Measurements from ENCODE around the gene PDK2.
A peak's percentile ranks its signal among the peaks of the same experiment; 100 is the strongest.

PDK2 gene

GRCh38 chr17:50081757-50082156 is 13.4 kb upstream of the PDK2 start:
- H3K4me1 ChIP-seq (ENCODE audit: low read length), result peaks cover 40% of the 10 kb centered on the region
- no peak overlapping the region for H3K9ac ChIP-seq (ENCODE audit: low read length)
- H3K9me3 ChIP-seq (replicated peaks; ENCODE audit: insufficient read depth, low read length), result no peaks in the 10 kb centered on the region
- H3F3A ChIP-seq (ENCODE audit: insufficient read depth, low read length), result peaks cover 12% of the 10 kb centered on the region
- H4K20me1 ChIP-seq (ENCODE audit: insufficient read depth, low read length), result no peaks in the 10 kb centered on the region
- H2AFZ ChIP-seq (ENCODE audit: low read length), result no peak overlapping the region
- no peaks in the 10 kb centered on the region for H3K9me2 ChIP-seq (replicated peaks; ENCODE audit: insufficient read depth, low read length)
- no peaks in the 10 kb centered on the region for H3K27me3 ChIP-seq (replicated peaks; ENCODE audit: insufficient read depth, low read length)
- TF ChIP-seq CTCF (IDR thresholded peaks at IDR 0.05; ENCODE audit: low read length) (no peak), EZH2phosphoT487 (IDR thresholded peaks at IDR 0.05; ENCODE audit: low read length) (no peak), EZH2 (optimal IDR thresholded peaks at IDR 0.05; ENCODE audit: low read depth, low read length) (no peak)
- no peak for DNase-seq
- peak overlapping the region; percentile 82; the same call in 1 of the 2 replicates for H3K27ac ChIP-seq (ENCODE audit: low read length)
- H3K4me2 ChIP-seq (ENCODE audit: low read depth, low read length), result peak overlapping the region; percentile 38; the same call in 1 of the 2 replicates
- H3K79me2 ChIP-seq (ENCODE audit: low read length), result no peaks in the 10 kb centered on the region
- H3K4me3 ChIP-seq (ENCODE audit: low read length), result no peak overlapping the region
- no peaks in the 10 kb centered on the region for H3K36me3 ChIP-seq (replicated peaks; ENCODE audit: insufficient read depth, low read length)

- DNase-seq, result peak; percentile 50
- Histone ChIP-seq H4K20me1 (ENCODE audit: insufficient read depth, low read length) (no peaks in the 10 kb centered on the region), H3K4me3 (ENCODE audit: low read length) (no peak overlapping the region), H3F3A (ENCODE audit: insufficient read depth, low read length) (0 out of 2 replicates have a peak, but pooled peaks cover 4% of the 10 kb centered on the region), H3K4me2 (ENCODE audit: low read depth, low read length) (no peak overlapping the region), H3K36me3 (replicated peaks; ENCODE audit: insufficient read depth, low read length) (no peaks in the 10 kb centered on the region), H3K4me1 (ENCODE audit: low read length) (no peaks in the 10 kb centered on the region), H3K9me2 (replicated peaks; ENCODE audit: insufficient read depth, low read length) (no peaks in the 10 kb centered on the region), H3K9me3 (replicated peaks; ENCODE audit: insufficient read depth, low read length) (no peaks in the 10 kb centered on the region), H3K27me3 (replicated peaks; ENCODE audit: insufficient read depth, low read length) (no peaks in the 10 kb centered on the region), H3K79me2 (ENCODE audit: low read length) (no peaks in the 10 kb centered on the region), H2AFZ (ENCODE audit: low read length) (no peak overlapping the region), H3K27ac (ENCODE audit: low read length) (no peak overlapping the region), H3K9ac (ENCODE audit: low read length) (no peak overlapping the region)
- TF ChIP-seq CTCF (IDR thresholded peaks at IDR 0.05; ENCODE audit: low read length) (peak; percentile 97), EZH2 (optimal IDR thresholded peaks at IDR 0.05; ENCODE audit: low read depth, low read length) (no peak)
Measured at GRCh38 chr17:50087246-50087911, 7.8 kb upstream of the PDK2 start.

- H3F3A ChIP-seq (ENCODE audit: insufficient read depth, low read length), result 0 out of 2 replicates have a peak, but pooled peaks cover 4% of the 10 kb centered on the region
Measured at GRCh38 chr17:50087912-50088405, 7.2 kb upstream of the PDK2 start.

More at GRCh38 chr17:50087912-50088405, 7.2 kb upstream of the PDK2 start:
- DNase-seq, result no peak
- TF ChIP-seq CTCF (IDR thresholded peaks at IDR 0.05; ENCODE audit: low read length) (no peak), EZH2 (optimal IDR thresholded peaks at IDR 0.05; ENCODE audit: low read depth, low read length) (no peak), EZH2phosphoT487 (IDR thresholded peaks at IDR 0.05; ENCODE audit: low read length) (no peak)
- no peak overlapping the region for H2AFZ ChIP-seq (ENCODE audit: low read length)
- H3K9ac ChIP-seq (ENCODE audit: low read length), result no peak overlapping the region
- H4K20me1 ChIP-seq (ENCODE audit: insufficient read depth, low read length), result no peaks in the 10 kb centered on the region
- no peaks in the 10 kb centered on the region for H3K9me2 ChIP-seq (replicated peaks; ENCODE audit: insufficient read depth, low read length)
- H3K36me3 ChIP-seq (replicated peaks; ENCODE audit: insufficient read depth, low read length), result no peaks in the 10 kb centered on the region
- H3K4me3 ChIP-seq (ENCODE audit: low read length), result no peak overlapping the region
- H3K4me2 ChIP-seq (ENCODE audit: low read depth, low read length), result no peak overlapping the region
- no peaks in the 10 kb centered on the region for H3K4me1 ChIP-seq (ENCODE audit: low read length)
- H3K27me3 ChIP-seq (replicated peaks; ENCODE audit: insufficient read depth, low read length), result no peaks in the 10 kb centered on the region
- no peaks in the 10 kb centered on the region for H3K79me2 ChIP-seq (ENCODE audit: low read length)
- no peak overlapping the region for H3K27ac ChIP-seq (ENCODE audit: low read length)
- no peaks in the 10 kb centered on the region for H3K9me3 ChIP-seq (replicated peaks; ENCODE audit: insufficient read depth, low read length)
